C4-2B (cell line): ENCODE data around the gene LRBA.
"Not testable (repeated sequence)": the region's sequence is repeated elsewhere in the genome, so short reads cannot be mapped to it uniquely, and the experiment has no call there.

Experiments used
- H3K27ac ChIP-seq: fragments of 450-650 bp; 2 replicates; pipeline ENCODE4 v1.5.1; 2017
- CTCF ChIP-seq: fragments of 450-650 bp; conservative IDR thresholded peaks from 2 replicates; pipeline ENCODE4 v1.5.1; 2017; ENCODE audit warnings: mild to moderate bottlenecking
- ZFX ChIP-seq: fragments of 450-650 bp; IDR thresholded peaks from 2 replicates; pipeline ENCODE4 v1.6.1; 2017

LRBA gene

GRCh38 chr4:150668824-150669223 is 346.3 kb downstream of the LRBA start:
- no peak overlapping the region for H3K27ac ChIP-seq
- TF ChIP-seq CTCF (no peak), ZFX (no peak)

GRCh38 chr4:150664935-150665334 is 350.1 kb downstream of the LRBA start:
- TF ChIP-seq ZFX (no peak), CTCF (no peak)
- H3K27ac ChIP-seq, result no peak overlapping the region

- H3K27ac ChIP-seq, result no peak overlapping the region
- TF ChIP-seq CTCF (no peak), ZFX (no peak)
Observed at GRCh38 chr4:150662686-150663085, 352.4 kb downstream of the LRBA start.

GRCh38 chr4:150661551-150661950 is 353.5 kb downstream of the LRBA start:
- not testable (repeated sequence) for H3K27ac ChIP-seq

GRCh38 chr4:150658258-150658657 is 356.8 kb downstream of the LRBA start:
- H3K27ac ChIP-seq, result not testable (repeated sequence)

GRCh38 chr4:150656891-150657290 is 358.2 kb downstream of the LRBA start:
- TF ChIP-seq CTCF (no peak), ZFX (no peak)
- no peak overlapping the region for H3K27ac ChIP-seq

- TF ChIP-seq CTCF (no peak), ZFX (no peak)
- no peak overlapping the region for H3K27ac ChIP-seq
Observed at GRCh38 chr4:150650751-150651150, 364.3 kb downstream of the LRBA start.

- TF ChIP-seq ZFX (no peak), CTCF (no peak)
Observed at GRCh38 chr4:150648123-150648522, 367.0 kb downstream of the LRBA start.

GRCh38 chr4:150647008-150647407 is 368.1 kb downstream of the LRBA start:
- TF ChIP-seq CTCF (no peak), ZFX (no peak)
- no peak overlapping the region for H3K27ac ChIP-seq

More at GRCh38 chr4:150648123-150648522, 367.0 kb downstream of the LRBA start:
- H3K27ac ChIP-seq, result no peak overlapping the region
